ENCODE data around the gene PLK3. TPM values are rescaled to one million over a fixed set of nuclear protein-coding genes. Genes with fewer than 3 reads are reported as not detected.

Gene PLK3
- polyA plus RNA-seq, 2 of the 4 experiments (the other 2 are of a cell fraction), result 11.2 to 12.6 TPM

- Histone ChIP-seq H3K4me1 (no peaks in the 10 kb centered on the region; the same call in 2 of the 3 replicates), H3K9me3 (no peaks in the 10 kb centered on the region), H3K27ac (no peak overlapping the region), H3K4me3 (no peak overlapping the region), H3K4me2 (no peak overlapping the region)
- TF ChIP-seq ESRRA (IDR thresholded peaks at IDR 0.05; ENCODE audit: borderline replicate concordance, low read length) (no peak), JUNB (IDR thresholded peaks at IDR 0.05) (no peak)
- DNase-seq (ENCODE audit: low read depth in 1 of 2, low spot score in 1 of 2) (no peak), ATAC-seq (no peak), FAIRE-seq (no peak)
- ChIA-PET CTCF (interaction anchor here (1.0 to 1.1 kb wide), 2 partner anchors 11 to 13 kb away, joined by 3 read pairs; no protein-coding TSS in a partner anchor), POLR2A (no interaction called here)
- no CpG with 5 or more reads among the region's 1 CpG for WGBS (ENCODE audit: missing lambda C conversion rate)
These were observed 47.7 kb downstream of the PLK3 start for GRCh38 chr1:44847845-44848244.

- Histone ChIP-seq H3K9me3 (no peaks in the 10 kb centered on the region), H3K4me2 (no peak overlapping the region), H3K4me1 (no peaks in the 10 kb centered on the region), H3K27ac (no peak overlapping the region), H3K4me3 (no peak overlapping the region)
- FAIRE-seq (no peak), ATAC-seq (no peak), DNase-seq (ENCODE audit: low read depth in 1 of 2, low spot score in 1 of 2) (no peak)
- no peak for TF ChIP-seq HEYL (CRISPR knock-in tag; IDR thresholded peaks at IDR 0.05)
- WGBS (ENCODE audit: missing lambda C conversion rate), result 89% methylated on average over 7 of the region's 7 CpGs
- ChIA-PET POLR2A (no interaction called here), CTCF (interaction anchor here (1.0 to 1.4 kb wide), 3 partner anchors 12 to 109 kb away, joined by 3 read pairs; no protein-coding TSS in a partner anchor)
These were observed 48.4 kb downstream of the PLK3 start for GRCh38 chr1:44848456-44849181.

GRCh38 chr1:44849575-44850132 lies 49.5 kb downstream of the PLK3 start:
- CTCF ChIA-PET, result interaction anchor here (1.4 kb wide), 1 partner anchor 108 kb away, joined by 3 read pairs; no protein-coding TSS in a partner anchor
- H3K27ac ChIP-seq, result no peak overlapping the region
- DNase-seq (ENCODE audit: low read depth in 1 of 2, low spot score in 1 of 2) (no peak), FAIRE-seq (no peak), ATAC-seq (no peak)
- POLR2A ChIA-PET, result no interaction called here
- TF ChIP-seq HEYL (CRISPR knock-in tag; IDR thresholded peaks at IDR 0.05) (no peak), NR3C1 (IDR thresholded peaks at IDR 0.05) (no peak), MYC (IDR thresholded peaks at IDR 0.05; ENCODE audit: borderline replicate concordance, low read length) (no peak), SREBF2 (IDR thresholded peaks at IDR 0.05) (no peak), RAD21 (conservative IDR thresholded peaks at IDR 0.05 in 1 of 2, IDR thresholded peaks at IDR 0.05 in 1 of 2) (no peak), POLR2AphosphoS2 (conservative IDR thresholded peaks at IDR 0.05; ENCODE audit: low read length) (no peak), HDAC2 (IDR thresholded peaks at IDR 0.05) (no peak), EHF (CRISPR knock-in tag; IDR thresholded peaks at IDR 0.05) (no peak), RARB (CRISPR knock-in tag; IDR thresholded peaks at IDR 0.05) (no peak), ZC3H11A (IDR thresholded peaks at IDR 0.05) (no peak), EP300 (IDR thresholded peaks at IDR 0.05) (no peak), RCOR1 (IDR thresholded peaks at IDR 0.05; ENCODE audit: low read depth, low read length) (no peak), RFX5 (IDR thresholded peaks at IDR 0.05) (no peak), CBX8 (IDR thresholded peaks at IDR 0.05) (no peak), HOXB5 (CRISPR knock-in tag; IDR thresholded peaks at IDR 0.05) (no peak), CTCF (IDR thresholded peaks at IDR 0.05) (no peak), ZSCAN20 (CRISPR knock-in tag; IDR thresholded peaks at IDR 0.05) (no peak), KDM1A (IDR thresholded peaks at IDR 0.05; ENCODE audit: low read depth) (no peak), NPAS2 (CRISPR knock-in tag; IDR thresholded peaks at IDR 0.05; ENCODE audit: borderline replicate concordance) (no peak), SMC3 (IDR thresholded peaks at IDR 0.05) (no peak)
- H3K4me1 ChIP-seq, result no peaks in the 10 kb centered on the region
- 88% methylated on average over 2 of the region's 2 CpGs for WGBS (ENCODE audit: missing lambda C conversion rate)
- no peaks in the 10 kb centered on the region for H3K9me3 ChIP-seq
- no peak overlapping the region for H3K4me3 ChIP-seq
- H3K4me2 ChIP-seq, result no peak overlapping the region
